Endometrium (tissue), 2 donors: ENCODE data around the gene BTBD9.

ENCODE experiments used
- FAIRE-seq: peaks from 2 replicates; lab custom pipeline; 2012; peaks lifted over from hg19 to GRCh38; lab: Jason Lieb, UNC
- donor health status: control.
- donor health status: control.

BTBD9 gene

DNA sequence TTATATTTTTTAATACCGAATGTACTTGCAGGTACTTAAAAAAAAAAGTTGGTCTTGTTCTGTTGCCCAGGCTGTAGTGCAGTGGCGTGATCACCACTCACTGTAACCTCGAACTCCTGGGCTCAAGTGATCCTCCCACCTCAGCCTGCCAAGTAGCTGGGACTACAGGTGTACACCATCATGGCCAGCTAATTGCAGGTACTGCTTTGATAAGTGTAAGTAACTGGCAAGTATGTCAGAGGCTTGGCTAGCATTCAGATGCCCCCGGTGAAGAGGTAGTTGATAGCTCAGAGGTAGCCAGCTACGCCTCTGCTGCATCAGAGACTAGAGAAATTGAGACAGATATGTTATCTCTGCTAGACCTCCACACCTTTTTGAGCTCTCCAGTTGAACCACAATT lies 40.5 kb downstream of the BTBD9 start:
- FAIRE-seq: no peak

- no peak for FAIRE-seq
Measured at GRCh38 chr6:38593998-38594665, 45.6 kb downstream of the BTBD9 start.

DNA sequence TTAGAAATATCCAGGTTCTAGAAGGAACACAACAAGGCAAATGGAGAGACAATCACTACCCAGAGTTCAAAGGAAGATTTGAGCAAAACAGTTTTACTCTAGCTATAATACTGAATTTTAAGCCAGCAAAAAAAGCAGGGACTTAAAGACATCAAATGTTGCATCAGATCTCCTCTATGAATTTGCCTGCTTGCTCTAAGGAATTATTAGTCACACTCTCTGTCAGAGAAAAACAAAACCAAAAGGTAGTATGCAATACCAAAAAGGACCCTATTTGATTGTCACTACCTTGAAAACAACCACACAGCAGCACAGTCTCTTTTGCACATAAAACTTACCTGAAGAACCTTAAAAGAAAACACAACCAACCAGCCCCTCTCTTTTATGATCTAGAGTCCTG lies 46.3 kb downstream of the BTBD9 start:
- no peak for FAIRE-seq

DNA sequence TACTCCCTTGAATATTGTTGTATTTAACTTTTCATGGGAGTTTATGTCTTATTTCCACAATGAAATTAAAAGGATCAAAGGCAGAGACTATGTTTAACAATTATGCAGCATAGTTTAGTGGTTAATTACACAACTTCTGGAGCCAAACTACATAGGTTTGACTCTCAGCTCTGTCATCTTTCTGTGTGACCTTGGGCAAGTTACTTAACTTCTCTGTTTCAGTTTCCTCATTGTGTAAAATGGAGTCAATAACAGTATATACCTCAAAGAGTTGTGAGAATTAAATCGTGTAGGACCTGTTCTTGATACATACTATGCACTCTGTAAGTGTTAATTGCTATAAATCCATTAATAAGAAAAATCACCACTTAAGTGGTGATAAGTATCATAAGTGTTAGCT lies 48.3 kb downstream of the BTBD9 start:
- FAIRE-seq: no peak

DNA sequence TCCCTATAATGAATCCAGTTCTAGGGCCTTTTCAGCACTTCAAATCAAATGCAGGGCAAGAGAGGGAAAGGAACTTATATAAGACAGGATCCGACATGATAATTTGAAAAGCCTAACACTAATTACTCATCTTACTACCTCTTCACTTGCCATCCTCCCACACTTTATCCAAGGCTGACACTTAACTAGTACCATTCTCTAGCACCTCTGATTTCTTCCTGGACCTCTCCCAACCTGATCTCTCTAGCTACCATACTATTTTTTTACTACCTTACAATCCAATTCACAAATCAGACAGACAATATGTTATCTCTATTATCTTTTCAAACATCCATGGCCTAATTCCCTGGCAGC lies 50.4 kb downstream of the BTBD9 start:
- no peak for FAIRE-seq

DNA sequence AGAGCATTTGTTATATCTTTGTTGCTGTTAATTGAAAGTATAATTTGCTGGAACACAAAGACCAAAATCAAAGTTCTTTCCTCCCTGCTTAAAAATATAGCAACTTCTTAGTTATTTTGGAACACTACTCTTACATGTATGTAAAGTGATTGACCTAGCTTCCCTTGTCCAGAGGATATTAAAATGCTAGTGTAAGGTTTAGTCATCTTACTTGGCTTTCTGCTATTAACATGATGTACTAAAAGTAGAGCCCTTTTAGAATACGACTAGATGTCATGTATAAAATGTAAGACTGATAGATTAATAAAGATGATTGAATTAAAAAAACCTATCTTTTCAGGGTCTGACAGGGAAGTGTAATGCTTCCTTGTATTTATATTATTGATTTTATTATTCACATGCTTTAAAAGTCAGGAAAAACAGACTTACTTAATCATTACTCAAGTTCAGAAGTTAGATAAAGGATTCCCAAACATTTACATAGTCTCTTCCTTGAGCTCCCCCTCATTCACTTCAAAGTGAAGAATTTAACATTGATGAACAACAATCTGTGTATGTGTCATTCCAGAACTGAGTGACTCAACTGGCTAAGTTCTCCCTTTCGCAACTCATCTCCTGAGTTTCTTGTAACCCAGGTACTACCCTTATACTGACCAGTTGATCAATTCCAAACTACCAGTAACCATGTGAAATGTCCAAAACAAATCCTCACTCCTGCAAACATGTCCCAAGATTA lies 50.9 kb downstream of the BTBD9 start:
- no peak for FAIRE-seq

DNA sequence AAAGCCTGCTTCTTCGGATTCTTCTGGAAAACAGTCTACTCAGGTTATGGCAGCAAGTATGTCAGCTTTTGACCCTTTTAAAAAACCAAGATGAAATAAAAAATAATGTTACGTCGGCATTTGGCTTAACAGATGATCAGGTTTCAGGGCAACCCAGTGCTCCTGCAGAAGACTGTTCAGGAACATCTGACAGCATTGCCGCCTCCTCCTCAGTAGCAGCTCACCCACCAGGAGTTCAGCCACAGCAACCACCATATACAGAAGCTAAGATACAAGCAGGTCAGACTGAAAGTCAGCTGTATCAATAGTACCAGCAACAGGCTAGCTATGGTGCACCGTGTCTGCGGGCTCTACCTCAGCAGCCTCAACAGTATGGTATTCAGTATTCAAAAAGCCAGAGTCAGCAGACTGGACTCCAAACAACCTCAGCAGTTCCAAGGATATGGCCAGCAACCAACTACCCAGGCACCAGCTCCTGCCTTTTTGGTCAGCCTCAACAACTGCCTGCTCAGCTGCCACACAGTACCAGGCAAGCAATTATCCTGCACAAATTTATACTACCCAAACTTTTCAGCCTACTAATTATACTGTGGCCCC lies 51.9 kb downstream of the BTBD9 start:
- no peak for FAIRE-seq

GRCh38 chr6:38586992-38587391 lies 52.7 kb downstream of the BTBD9 start:
- FAIRE-seq: no peak

GRCh38 chr6:38584731-38585130 lies 55.0 kb downstream of the BTBD9 start:
- no peak for FAIRE-seq

GRCh38 chr6:38583523-38583922 lies 56.2 kb downstream of the BTBD9 start:
- no peak for FAIRE-seq

DNA sequence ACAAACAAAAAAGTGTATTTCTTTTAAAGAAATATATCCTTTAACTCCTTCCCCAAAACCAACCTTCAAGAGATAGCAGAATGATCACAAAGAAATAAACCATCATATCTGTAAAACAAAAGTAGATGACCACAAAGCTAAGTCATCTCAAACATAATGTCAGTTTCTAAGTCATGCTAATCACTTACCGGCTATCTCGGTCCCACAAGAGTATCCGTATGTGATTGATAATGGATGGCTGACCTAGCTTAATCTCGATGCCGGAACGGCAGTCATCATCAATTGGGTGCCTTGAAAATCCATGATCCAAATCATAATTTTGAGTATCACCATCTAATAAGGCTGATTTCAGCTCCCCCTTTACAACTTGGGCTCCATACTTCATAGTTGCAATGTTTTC lies 59.7 kb downstream of the BTBD9 start:
- no peak for FAIRE-seq

DNA sequence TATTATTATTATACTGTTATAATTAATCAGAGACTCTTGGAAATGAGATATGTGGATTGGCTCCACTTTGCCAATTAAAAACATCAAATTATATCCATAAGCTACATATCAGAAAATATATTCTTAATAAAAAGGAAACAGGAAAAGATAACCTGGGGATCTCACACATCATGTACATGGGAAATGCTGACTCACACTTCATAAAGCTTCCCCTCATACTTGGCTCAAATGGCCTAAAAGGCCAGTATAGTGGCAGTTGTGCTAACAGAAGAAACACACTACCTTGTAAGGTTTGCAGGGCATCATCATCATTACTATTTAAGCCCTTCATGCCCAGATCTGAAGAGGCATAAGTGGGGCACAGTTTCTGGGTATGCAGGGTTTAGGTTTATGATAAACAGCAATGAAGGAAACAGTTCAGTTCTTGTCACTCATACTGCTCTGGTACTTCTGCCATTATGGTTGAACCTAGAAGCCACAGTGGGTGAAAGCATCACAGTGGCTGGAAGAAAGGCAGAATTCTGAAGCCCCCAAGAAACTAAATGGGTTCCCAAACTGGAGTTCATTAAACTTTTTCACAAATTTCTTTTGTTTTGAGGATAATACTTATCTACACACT lies 60.6 kb downstream of the BTBD9 start:
- FAIRE-seq: no peak

DNA sequence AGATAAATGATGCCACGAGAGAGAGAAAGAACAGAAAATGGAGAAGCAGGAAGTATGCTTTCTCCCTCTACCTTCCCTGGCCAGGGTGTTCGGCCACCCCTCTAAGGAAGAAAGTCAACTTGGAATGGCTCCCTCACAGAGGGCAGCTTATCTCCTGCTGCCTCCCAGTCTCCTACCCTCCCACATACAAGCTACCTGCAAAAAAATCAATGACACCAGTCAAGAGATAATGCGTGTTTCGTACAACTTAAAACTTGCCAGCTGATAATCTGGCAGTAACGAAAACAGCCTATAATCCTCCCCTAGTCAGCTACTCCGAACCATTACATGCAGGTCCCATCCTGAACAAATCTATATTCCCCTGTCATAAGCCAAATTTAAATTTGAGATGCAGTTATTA lies 61.7 kb downstream of the BTBD9 start:
- no peak for FAIRE-seq

DNA sequence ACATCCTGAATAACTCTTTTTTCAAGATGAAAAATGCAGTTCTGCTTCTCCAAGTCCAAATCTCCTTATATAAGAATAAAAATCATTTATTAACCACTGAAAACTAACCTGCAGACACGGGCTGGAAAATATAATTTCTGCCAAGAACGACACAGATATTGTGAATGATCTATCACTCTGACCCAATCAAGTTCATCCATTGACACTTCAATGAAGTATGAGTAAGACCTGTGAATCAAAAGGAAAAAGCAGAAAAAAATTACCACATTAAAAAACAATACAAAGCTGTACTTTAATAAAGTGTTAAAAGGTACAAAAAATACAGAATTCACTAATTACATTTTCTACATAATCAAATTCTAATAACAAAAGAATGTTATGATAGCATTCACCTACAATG lies 62.2 kb downstream of the BTBD9 start:
- FAIRE-seq: no peak

DNA sequence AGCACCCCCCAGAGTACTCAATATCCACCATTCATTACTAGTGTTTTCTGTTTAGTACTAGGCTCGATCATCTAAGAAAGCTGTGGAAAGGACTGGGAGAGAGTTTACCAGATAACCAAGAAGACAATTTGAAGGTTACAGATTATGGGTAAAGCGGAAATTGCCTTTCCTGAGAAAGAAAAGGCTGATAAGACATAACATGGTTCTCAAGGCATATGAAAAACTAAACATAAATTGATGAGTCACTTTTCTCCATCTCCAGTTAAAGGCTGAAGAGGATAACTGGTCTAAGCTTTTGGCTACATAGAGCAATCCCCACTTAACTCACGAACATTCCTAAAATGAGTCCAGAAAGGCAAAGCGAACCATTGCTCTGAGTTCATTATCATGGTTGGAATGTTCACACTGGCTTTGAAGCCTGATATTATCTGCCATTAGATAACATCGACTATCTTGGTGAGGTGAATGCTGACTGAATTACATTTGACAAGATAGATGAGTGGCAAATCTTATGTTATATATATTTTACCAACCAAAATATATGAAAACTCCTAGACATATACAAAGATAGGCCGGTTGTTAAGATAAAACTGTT lies 65.8 kb downstream of the BTBD9 start:
- FAIRE-seq: no peak

DNA sequence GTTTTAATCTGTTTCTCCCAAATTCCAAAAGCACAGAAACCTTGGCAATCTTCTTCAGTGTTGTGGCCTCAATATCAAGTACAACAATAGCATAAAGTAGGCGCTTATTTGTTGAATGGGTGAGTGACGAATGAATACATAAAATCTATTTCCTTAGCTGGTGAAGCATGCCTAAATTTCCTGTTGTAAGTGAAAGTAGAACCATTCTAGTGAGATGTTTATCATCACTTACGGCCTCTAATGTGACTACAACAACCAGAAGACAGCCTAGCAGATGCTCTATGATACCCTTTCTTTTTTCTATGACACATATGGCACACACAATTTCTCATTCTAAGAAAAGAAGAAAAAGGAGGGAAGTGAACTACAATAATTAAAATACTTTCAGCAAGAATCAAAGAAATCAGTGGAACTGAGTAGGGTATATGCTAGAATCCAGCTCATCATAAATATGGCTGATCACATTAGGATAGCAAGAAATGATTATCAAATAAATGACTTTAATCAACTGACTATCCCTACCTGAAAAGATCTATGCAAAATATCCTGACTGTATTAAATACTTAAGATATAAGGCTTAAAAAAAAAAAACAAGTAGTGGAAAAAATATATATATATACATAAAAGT lies 67.4 kb downstream of the BTBD9 start:
- FAIRE-seq: no peak

DNA sequence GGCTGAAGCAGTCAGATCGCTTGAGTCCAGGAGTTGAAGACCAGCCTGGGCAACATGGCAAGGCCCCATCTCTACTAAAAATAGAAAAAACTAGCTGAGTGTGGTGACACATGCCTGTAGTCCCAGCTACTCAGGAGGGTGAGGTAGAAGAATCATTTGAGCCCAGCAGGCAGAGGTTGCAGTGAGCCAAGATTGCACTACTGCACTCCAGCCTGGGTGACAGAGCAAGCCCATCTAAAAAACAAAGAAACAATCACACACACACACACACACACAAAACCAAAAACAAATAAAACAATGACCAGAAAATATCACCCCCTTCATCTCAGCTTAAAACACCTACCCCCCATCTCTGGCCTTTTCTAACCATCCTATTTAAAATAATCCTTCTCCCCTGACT lies 68.0 kb downstream of the BTBD9 start:
- FAIRE-seq: no peak

GRCh38 chr6:38570750-38571149 lies 69.0 kb downstream of the BTBD9 start:
- peak; percentile 88 for FAIRE-seq

DNA sequence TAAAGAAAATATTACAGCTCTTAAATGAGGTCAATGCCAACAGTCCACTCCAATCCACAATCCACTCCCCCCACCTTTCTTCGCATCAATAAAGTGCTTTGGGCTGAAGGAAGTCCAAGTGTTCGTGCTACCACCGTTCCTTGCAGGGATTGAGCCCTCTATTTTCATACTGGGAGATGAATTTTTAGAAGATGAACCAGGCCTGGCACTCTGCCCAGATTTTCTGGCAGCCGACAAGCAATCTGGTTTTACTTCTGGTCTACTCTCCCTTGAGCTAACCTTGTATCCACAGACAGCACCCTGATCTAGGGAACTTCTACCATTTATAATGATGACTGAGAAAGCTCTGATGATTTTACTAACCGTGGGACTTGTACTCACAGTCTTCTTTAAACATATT lies 72.3 kb downstream of the BTBD9 start:
- FAIRE-seq: no peak

DNA sequence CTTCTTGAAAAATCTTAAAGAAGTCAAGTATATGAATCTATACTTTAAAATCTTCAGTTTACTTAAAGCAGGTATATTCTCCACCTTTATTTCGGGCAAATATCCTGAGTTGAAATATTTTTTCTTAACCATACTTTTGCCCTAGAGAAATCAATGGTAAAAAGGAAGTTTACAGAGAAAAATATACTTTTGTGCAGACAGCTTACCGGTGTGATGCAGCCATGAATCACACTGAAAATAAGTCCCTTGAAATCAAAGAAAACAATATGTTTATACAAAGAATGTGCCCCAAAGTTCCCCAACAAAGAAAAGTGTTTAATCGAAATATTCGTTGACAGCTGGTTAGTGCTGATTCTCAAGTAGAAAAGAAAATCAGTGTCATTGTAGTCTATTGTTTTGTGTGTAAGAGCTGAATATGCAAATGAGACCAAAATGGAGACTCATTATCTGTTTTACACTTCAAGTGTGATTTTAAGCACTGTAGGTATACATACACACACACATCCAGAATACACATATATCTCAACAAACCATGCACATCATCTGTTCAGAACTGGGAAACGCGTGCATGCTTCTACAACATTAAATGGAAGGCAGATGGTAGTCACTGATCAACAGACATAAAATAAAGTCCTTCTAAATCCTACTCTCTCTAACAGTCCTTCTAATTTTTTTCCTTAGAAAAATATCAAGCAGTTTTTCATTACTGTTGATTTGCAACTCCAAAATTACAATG lies 73.3 kb downstream of the BTBD9 start:
- no peak for FAIRE-seq

DNA sequence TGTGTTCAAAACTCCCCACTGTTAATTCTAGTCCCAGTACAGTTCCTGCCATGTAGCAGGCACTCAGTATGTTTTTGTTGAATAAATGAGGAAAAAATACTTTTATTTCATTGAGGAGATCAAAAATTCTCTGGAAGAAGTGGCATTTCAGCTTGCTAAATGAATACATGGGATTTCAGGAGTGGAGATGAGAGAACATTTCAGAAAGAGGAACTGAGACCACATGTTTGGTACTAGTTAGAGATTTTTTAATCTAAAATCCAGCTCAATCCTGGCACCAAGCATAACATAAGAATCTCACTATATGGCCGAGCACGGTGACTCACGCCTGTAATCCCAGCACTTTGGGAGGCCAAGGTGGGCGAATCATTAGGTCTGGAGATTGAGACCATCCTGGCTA lies 75.4 kb downstream of the BTBD9 start:
- FAIRE-seq: no peak

DNA sequence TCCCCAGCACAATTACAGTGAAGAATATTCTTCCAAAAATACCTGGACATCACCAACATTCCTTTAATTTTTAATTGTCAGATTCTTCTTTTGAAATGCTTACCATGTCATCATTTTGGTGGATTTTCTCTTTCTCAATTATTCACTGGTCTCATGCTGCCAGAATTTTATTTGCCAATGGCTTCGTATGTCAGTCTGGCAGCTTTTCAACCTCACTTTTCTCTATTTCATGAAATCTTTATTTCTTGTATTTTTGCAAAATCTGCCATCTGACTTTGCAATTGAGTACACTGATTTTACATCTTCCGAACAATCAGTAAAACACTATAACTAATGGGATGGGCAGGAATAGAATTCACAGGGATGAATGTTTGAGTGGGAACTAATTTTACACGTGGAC lies 84.1 kb downstream of the BTBD9 start:
- FAIRE-seq: no peak
